Measurements from ENCODE around the gene ZMYND10. TPM values are rescaled to one million over a fixed set of nuclear protein-coding genes. Genes with fewer than 3 reads are reported as not detected.

ZMYND10 gene
- total RNA-seq, 5 donors from 2014 or later (not counting 1 experiment from before 2014, with no cell fraction given) = 1.2 to 6.1 (median 2.9) TPM

- Mint-ChIP-seq H3K4me1 (peaks cover 25 to 33% (median 33%) of the 10 kb centered on the region in 3 donors), H3K36me3 (no peaks in the 10 kb centered on the region), H3K4me3 (peak overlapping the region; percentile 95 to 97 (median 96)), H3K27me3 (no peaks in the 10 kb centered on the region), H3K9me3 (no peaks in the 10 kb centered on the region), H3K27ac (peak overlapping the region; percentile 98 to 100)
- DNase-seq (no peak), ATAC-seq (replicated peaks in 1 of 4) (no peak)
- WGBS (ENCODE audit: insufficient coverage) = 61% methylated on average over 7 of the region's 12 CpGs
- POLR2A ChIA-PET = interaction anchor here in 1 of 2 donors (0.6 to 1.9 kb wide), 4 partner anchors 21 to 486 kb away, joined by 3 to 13 read pairs (median 6); partner anchors contain the start of gene UBA7
- H3K4me3 ChIP-seq (ENCODE audit: control insufficient read depth in 1 of 2, extremely low read depth in 1 of 2, low read length in 1 of 2) = peak overlapping the region; percentile 74 to 92
- H3K4me1 ChIP-seq (ENCODE audit: control insufficient read depth in 1 of 2, extremely low read depth in 1 of 2, insufficient read depth in 2 of 2, low read length in 2 of 2) = peaks cover 9 to 38% of the 10 kb centered on the region in 2 experiments
- peaks cover 4 to 5% of the 10 kb centered on the region in 2 donors for H3K36me3 ChIP-seq (ENCODE audit: control insufficient read depth in 2 of 2, extremely low read depth in 1 of 2, insufficient read depth in 1 of 2, low read length in 1 of 2)
- CTCF ChIA-PET = interaction anchor here in 1 of 2 donors (0.5 to 1.8 kb wide), 10 partner anchors 17 to 292 kb away, joined by 3 to 16 read pairs (median 7); partner anchors contain the start of genes CYB561D2, GNAI2 and NPRL2
- no peaks in the 10 kb centered on the region for H3K27me3 ChIP-seq (replicated peaks in 1 of 2; ENCODE audit: control insufficient read depth in 2 of 2, extremely low read depth in 1 of 2, insufficient read depth in 2 of 2, low read length in 1 of 2)
- peak overlapping the region; percentile 95 for H3K27ac ChIP-seq (ENCODE audit: low read length)
- no peaks in the 10 kb centered on the region for H3K9me3 ChIP-seq
Measured at GRCh38 chr3:50299929-50300680, 45.4 kb downstream of the ZMYND10 start.

- CTCF ChIA-PET = interaction anchor here in 1 of 2 donors (0.7 to 1.8 kb wide), 11 partner anchors 18 to 128 kb away, joined by 3 to 16 read pairs (median 7); partner anchors contain the start of genes CYB561D2, GNAI2 and NPRL2
- ATAC-seq (replicated peaks in 1 of 4) (no peak), DNase-seq (no peak)
- Mint-ChIP-seq H3K36me3 (no peaks in the 10 kb centered on the region), H3K9me3 (no peaks in the 10 kb centered on the region), H3K27me3 (no peaks in the 10 kb centered on the region), H3K27ac (peak overlapping the region; percentile 98 to 100), H3K4me3 (peak overlapping the region; percentile 95 to 97 (median 96)), H3K4me1 (peaks cover 25 to 33% (median 33%) of the 10 kb centered on the region in 3 donors)
- peaks cover 9 to 38% of the 10 kb centered on the region in 2 experiments for H3K4me1 ChIP-seq (ENCODE audit: control insufficient read depth in 1 of 2, extremely low read depth in 1 of 2, insufficient read depth in 2 of 2, low read length in 2 of 2)
- peak overlapping the region; percentile 74 to 92 for H3K4me3 ChIP-seq (ENCODE audit: control insufficient read depth in 1 of 2, extremely low read depth in 1 of 2, low read length in 1 of 2)
- no peaks in the 10 kb centered on the region for H3K9me3 ChIP-seq
- peaks cover 4 to 5% of the 10 kb centered on the region in 2 donors for H3K36me3 ChIP-seq (ENCODE audit: control insufficient read depth in 2 of 2, extremely low read depth in 1 of 2, insufficient read depth in 1 of 2, low read length in 1 of 2)
- no peaks in the 10 kb centered on the region for H3K27me3 ChIP-seq (replicated peaks in 1 of 2; ENCODE audit: control insufficient read depth in 2 of 2, extremely low read depth in 1 of 2, insufficient read depth in 2 of 2, low read length in 1 of 2)
- peak overlapping the region; percentile 95 for H3K27ac ChIP-seq (ENCODE audit: low read length)
- WGBS (ENCODE audit: insufficient coverage) = 2% methylated on average over 12 of the region's 12 CpGs
- POLR2A ChIA-PET = interaction anchor here in 1 of 2 donors (0.6 to 1.9 kb wide), 5 partner anchors 22 to 486 kb away, joined by 3 to 13 read pairs (median 4); partner anchors contain the start of genes GNAI2 and UBA7
Measured at GRCh38 chr3:50299638-50299928, 45.9 kb downstream of the ZMYND10 start.

- 0% methylated on average over 44 of the region's 61 CpGs for WGBS (ENCODE audit: insufficient coverage)
- Histone ChIP-seq H3K27ac (ENCODE audit: low read length) (peak within 1 kb of the TSS; percentile 95), H3K9me3 (no peaks in the 10 kb centered on the region), H3K4me3 (ENCODE audit: control insufficient read depth in 1 of 2, extremely low read depth in 1 of 2, low read length in 1 of 2) (peak within 1 kb of the TSS; percentile 75 to 92), H3K36me3 (ENCODE audit: control insufficient read depth in 2 of 2, extremely low read depth in 1 of 2, insufficient read depth in 1 of 2, low read length in 1 of 2) (peaks cover 4 to 5% of the 10 kb centered on the region in 2 donors), H3K4me1 (ENCODE audit: control insufficient read depth in 1 of 2, extremely low read depth in 1 of 2, insufficient read depth in 2 of 2, low read length in 2 of 2) (peaks cover 9 to 38% of the 10 kb centered on the region in 2 experiments), H3K27me3 (replicated peaks in 1 of 2; ENCODE audit: control insufficient read depth in 2 of 2, extremely low read depth in 1 of 2, insufficient read depth in 2 of 2, low read length in 1 of 2) (no peaks in the 10 kb centered on the region)
- Mint-ChIP-seq H3K9me3 (no peaks in the 10 kb centered on the region), H3K4me1 (peaks cover 25 to 33% (median 33%) of the 10 kb centered on the region in 3 donors), H3K4me3 (peak within 1 kb of the TSS; percentile 95 to 97 (median 96)), H3K27me3 (no peaks in the 10 kb centered on the region), H3K27ac (peak within 1 kb of the TSS; percentile 98 to 100), H3K36me3 (no peaks in the 10 kb centered on the region)
- peak; percentile 97 to 100 (median 99) for DNase-seq
- POLR2A ChIA-PET = interaction anchor here in 1 of 2 donors (0.6 to 1.9 kb wide), 6 partner anchors 22 to 485 kb away, joined by 3 to 13 read pairs (median 4); partner anchors contain the start of genes GNAI2, RASSF1 and UBA7
- CTCF ChIA-PET = interaction anchor here (0.5 to 1.8 kb wide), 14 partner anchors 18 to 1201 kb away, joined by 3 to 16 read pairs (median 6); partner anchors contain the start of genes CYB561D2 (in 1 of the 2), DCAF1 (in 1 of the 2), GNAI2 (in 1 of the 2) and NPRL2 (in 1 of the 2)
- peak; percentile 84 to 91 (median 90) for ATAC-seq (replicated peaks in 1 of 4)
Measured at GRCh38 chr3:50298836-50299637, 46.5 kb downstream of the ZMYND10 start, which contains the start of the genes HYAL3 and NAA80. HYAL3 (minus strand) TSS chr3:50299405; CDS start chr3:50295602, 3,803 bp downstream. NAA80 (minus strand) TSS chr3:50299405; CDS start chr3:50297463, 1,942 bp downstream.

GRCh38 chr3:50297896-50298725 is 47.4 kb downstream of the ZMYND10 start:
- H3K36me3 ChIP-seq (ENCODE audit: control insufficient read depth in 2 of 2, extremely low read depth in 1 of 2, insufficient read depth in 1 of 2, low read length in 1 of 2) = peaks cover 4 to 5% of the 10 kb centered on the region in 2 donors
- Mint-ChIP-seq H3K9me3 (no peaks in the 10 kb centered on the region), H3K36me3 (no peaks in the 10 kb centered on the region), H3K27me3 (no peaks in the 10 kb centered on the region), H3K4me3 (peak overlapping the region; percentile 95 to 97 (median 96)), H3K27ac (peak overlapping the region; percentile 98 to 100), H3K4me1 (peaks cover 25 to 34% (median 33%) of the 10 kb centered on the region in 3 donors)
- ChIA-PET POLR2A (interaction anchor here in 1 of 2 donors (0.5 to 0.6 kb wide), 2 partner anchors 12 to 43 kb away, joined by 3 to 5 read pairs; partner anchors contain the start of gene RASSF1), CTCF (interaction anchor here (0.6 to 1.8 kb wide), 4 partner anchors 23 to 626 kb away, joined by 3 to 16 read pairs (median 4); no protein-coding TSS in a partner anchor)
- no peaks in the 10 kb centered on the region for H3K27me3 ChIP-seq (replicated peaks in 1 of 2; ENCODE audit: control insufficient read depth in 2 of 2, extremely low read depth in 1 of 2, insufficient read depth in 2 of 2, low read length in 1 of 2)
- peaks cover 9 to 40% of the 10 kb centered on the region in 2 experiments for H3K4me1 ChIP-seq (ENCODE audit: control insufficient read depth in 1 of 2, extremely low read depth in 1 of 2, insufficient read depth in 2 of 2, low read length in 2 of 2)
- no peaks in the 10 kb centered on the region for H3K9me3 ChIP-seq
- peak overlapping the region; percentile 95 for H3K27ac ChIP-seq (ENCODE audit: low read length)
- 52% methylated on average over 4 of the region's 9 CpGs for WGBS (ENCODE audit: insufficient coverage)
- peak overlapping the region; percentile 75 to 92 for H3K4me3 ChIP-seq (ENCODE audit: control insufficient read depth in 1 of 2, extremely low read depth in 1 of 2, low read length in 1 of 2)
- ATAC-seq (replicated peaks in 1 of 4) (no peak), DNase-seq (no peak)

- peaks cover 3 to 5% of the 10 kb centered on the region in 2 donors for H3K36me3 ChIP-seq (ENCODE audit: control insufficient read depth in 2 of 2, extremely low read depth in 1 of 2, insufficient read depth in 1 of 2, low read length in 1 of 2)
- H3K4me3 ChIP-seq (ENCODE audit: control insufficient read depth in 1 of 2, extremely low read depth in 1 of 2, low read length in 1 of 2) = no peak overlapping the region
- POLR2A ChIA-PET = no interaction called here
- peak overlapping the region; percentile 95 to 97 (median 96) for H3K4me3 Mint-ChIP-seq
- peaks cover 31 to 41% (median 40%) of the 10 kb centered on the region in 3 donors for H3K4me1 Mint-ChIP-seq
- no peaks in the 10 kb centered on the region for H3K27me3 ChIP-seq (replicated peaks in 1 of 2; ENCODE audit: control insufficient read depth in 2 of 2, extremely low read depth in 1 of 2, insufficient read depth in 2 of 2, low read length in 1 of 2)
- H3K36me3 Mint-ChIP-seq = no peaks in the 10 kb centered on the region
- CTCF ChIA-PET = no interaction called here
- H3K27ac ChIP-seq (ENCODE audit: low read length) = no peak overlapping the region
- H3K27ac Mint-ChIP-seq = peak overlapping the region in 1 of 2 donors; percentile 100
- no peaks in the 10 kb centered on the region for H3K9me3 ChIP-seq
- no peaks in the 10 kb centered on the region for H3K27me3 Mint-ChIP-seq
- H3K9me3 Mint-ChIP-seq = no peaks in the 10 kb centered on the region
- DNase-seq (peak in 1 of 35 experiments; percentile 13), ATAC-seq (replicated peaks in 1 of 4) (no peak)
- 100% methylated on average over 2 of the region's 2 CpGs for WGBS (ENCODE audit: insufficient coverage)
- H3K4me1 ChIP-seq (ENCODE audit: control insufficient read depth in 1 of 2, extremely low read depth in 1 of 2, insufficient read depth in 2 of 2, low read length in 2 of 2) = peaks cover 9 to 47% of the 10 kb centered on the region in 2 experiments
Measured at GRCh38 chr3:50297384-50297775, 48.2 kb downstream of the ZMYND10 start.
